Ectodermal cell (in vitro differentiated cells): ENCODE data around the gene PSMB2.

Experiments used
- H3K27ac ChIP-seq: 2 replicates; pipeline ENCODE4 v1.7.0; 2013; ENCODE audit warnings: mild to moderate bottlenecking, low read depth, low read length; ENCODE audit not compliant: insufficient read depth, poor library complexity, severe bottlenecking
- H3K27me3 ChIP-seq: 2 replicates; pipeline ENCODE4 v1.7.0; 2013; ENCODE audit warnings: mild to moderate bottlenecking, low read length; ENCODE audit not compliant: insufficient read depth, control insufficient read depth, poor library complexity, severe bottlenecking
- H3K36me3 ChIP-seq: one replicate; pipeline ENCODE4 v1.7.0; 2013; ENCODE audit warnings: low read length; ENCODE audit not compliant: control insufficient read depth, insufficient read depth
- H3K4me1 ChIP-seq: one replicate; pipeline ENCODE4 v1.7.0; 2013; ENCODE audit warnings: low read length; ENCODE audit not compliant: control insufficient read depth, insufficient read depth
- H3K4me3 ChIP-seq: 2 replicates; pipeline ENCODE4 v1.7.0; 2013; ENCODE audit warnings: low read depth, low read length, control low read depth; ENCODE audit not compliant: insufficient read depth
- H3K9me3 ChIP-seq: 2 replicates; pipeline ENCODE4 v1.7.0; 2013; ENCODE audit warnings: mild to moderate bottlenecking, low read length, moderate library complexity; ENCODE audit not compliant: control insufficient read depth
- WGBS, 2 experiments: methylation state at CpG; one replicate each; pipeline ENCODE4 v1.1.7; 2013; ENCODE audit warnings: missing lambda C conversion rate in 2 of 2; 5-methylcytosine and 5-hydroxymethylcytosine counted together

The PSMB2 gene

GRCh38 chr1:35650416-35650815 is 9.1 kb upstream of the PSMB2 start:
- WGBS, 2 experiments = 83 to 93% methylated on average over 2 to 3 of the region's 3 CpGs
- no peak overlapping the region for H3K4me3 ChIP-seq
- no peaks in the 10 kb centered on the region for H3K36me3 ChIP-seq
- no peaks in the 10 kb centered on the region for H3K4me1 ChIP-seq
- no peak overlapping the region for H3K27ac ChIP-seq
- H3K9me3 ChIP-seq = no peaks in the 10 kb centered on the region
- peaks cover 56% of the 10 kb centered on the region for H3K27me3 ChIP-seq

- Histone ChIP-seq H3K4me3 (no peak overlapping the region), H3K4me1 (no peaks in the 10 kb centered on the region), H3K36me3 (no peaks in the 10 kb centered on the region), H3K27ac (no peak overlapping the region), H3K27me3 (peaks cover 48% of the 10 kb centered on the region), H3K9me3 (no peaks in the 10 kb centered on the region)
- WGBS, 2 experiments = 36 to 37% methylated on average over 3 of the region's 3 CpGs
These were observed 4.7 kb upstream of the PSMB2 start for GRCh38 chr1:35646043-35646442.

GRCh38 chr1:35644204-35644603 is 2.9 kb upstream of the PSMB2 start:
- Histone ChIP-seq H3K9me3 (no peaks in the 10 kb centered on the region), H3K27ac (no peak overlapping the region), H3K4me1 (peaks cover 4% of the 10 kb centered on the region), H3K27me3 (peaks cover 29% of the 10 kb centered on the region), H3K4me3 (no peak overlapping the region), H3K36me3 (no peaks in the 10 kb centered on the region)
- WGBS, 2 experiments = 49 to 51% methylated on average over 2 of the region's 2 CpGs

GRCh38 chr1:35642471-35642955 is 1.2 kb upstream of the PSMB2 start:
- peaks cover 4% of the 10 kb centered on the region for H3K4me1 ChIP-seq
- 82 to 83% methylated on average over 13 to 14 of the region's 14 CpGs for WGBS, 2 experiments
- H3K27ac ChIP-seq = no peak overlapping the region
- no peaks in the 10 kb centered on the region for H3K9me3 ChIP-seq
- no peaks in the 10 kb centered on the region for H3K36me3 ChIP-seq
- H3K4me3 ChIP-seq = no peak overlapping the region
- H3K27me3 ChIP-seq = peaks cover 24% of the 10 kb centered on the region

GRCh38 chr1:35640380-35641232 is 720 bp downstream of the PSMB2 start:
- no peaks in the 10 kb centered on the region for H3K9me3 ChIP-seq
- WGBS, 2 experiments = 31 to 33% methylated on average over 28 to 29 of the region's 29 CpGs
- peak overlapping the region; percentile 80 for H3K27ac ChIP-seq

GRCh38 chr1:35637401-35637809 is 3.9 kb downstream of the PSMB2 start:
- peaks cover 10% of the 10 kb centered on the region for H3K36me3 ChIP-seq
- H3K27ac ChIP-seq = no peak overlapping the region
- WGBS, 2 experiments = 33 to 76% methylated on average over 1 of the region's 1 CpG
- H3K4me3 ChIP-seq = no peak overlapping the region
- H3K4me1 ChIP-seq = peaks cover 4% of the 10 kb centered on the region
- H3K27me3 ChIP-seq = no peaks in the 10 kb centered on the region
- H3K9me3 ChIP-seq = no peaks in the 10 kb centered on the region

More at GRCh38 chr1:35640380-35641232, 720 bp downstream of the PSMB2 start:
- Histone ChIP-seq H3K36me3 (no peaks in the 10 kb centered on the region), H3K4me3 (peak overlapping the region; percentile 93), H3K4me1 (peaks cover 4% of the 10 kb centered on the region), H3K27me3 (peaks cover 13% of the 10 kb centered on the region)

GRCh38 chr1:35633547-35633946 is 7.8 kb downstream of the PSMB2 start:
- H3K9me3 ChIP-seq = no peaks in the 10 kb centered on the region
- no peaks in the 10 kb centered on the region for H3K4me1 ChIP-seq
- H3K27ac ChIP-seq = no peak overlapping the region
- H3K4me3 ChIP-seq = no peak overlapping the region
- no peaks in the 10 kb centered on the region for H3K27me3 ChIP-seq
- H3K36me3 ChIP-seq = peaks cover 31% of the 10 kb centered on the region

GRCh38 chr1:35631396-35631795 is 9.9 kb downstream of the PSMB2 start:
- no peaks in the 10 kb centered on the region for H3K4me1 ChIP-seq
- no peak overlapping the region for H3K27ac ChIP-seq
- H3K27me3 ChIP-seq = no peaks in the 10 kb centered on the region
- 96 to 97% methylated on average over 3 of the region's 3 CpGs for WGBS, 2 experiments
- no peak overlapping the region for H3K4me3 ChIP-seq
- H3K36me3 ChIP-seq = peaks cover 31% of the 10 kb centered on the region
- H3K9me3 ChIP-seq = no peaks in the 10 kb centered on the region

GRCh38 chr1:35629051-35629450 is 12.3 kb downstream of the PSMB2 start:
- H3K36me3 ChIP-seq = peaks cover 28% of the 10 kb centered on the region

GRCh38 chr1:35623832-35624231 is 17.5 kb downstream of the PSMB2 start:
- Histone ChIP-seq H3K9me3 (no peaks in the 10 kb centered on the region), H3K27ac (no peak overlapping the region), H3K27me3 (no peaks in the 10 kb centered on the region), H3K4me3 (no peak overlapping the region), H3K36me3 (peaks cover 4% of the 10 kb centered on the region), H3K4me1 (peaks cover 11% of the 10 kb centered on the region)

More at GRCh38 chr1:35629051-35629450, 12.3 kb downstream of the PSMB2 start:
- H3K27ac ChIP-seq = no peak overlapping the region
- H3K4me3 ChIP-seq = no peak overlapping the region
- 89 to 100% methylated on average over 2 of the region's 2 CpGs for WGBS, 2 experiments
- H3K27me3 ChIP-seq = no peaks in the 10 kb centered on the region
- H3K4me1 ChIP-seq = no peaks in the 10 kb centered on the region
- no peaks in the 10 kb centered on the region for H3K9me3 ChIP-seq
